Urinary bladder (tissue), 4 donors: Measurements from ENCODE around the gene RELN. TPM values are rescaled to one million over a fixed set of nuclear protein-coding genes. Genes with fewer than 3 reads are reported as not detected.

Experiments used
- DNase-seq: peaks from one replicate; pipeline ENCODE4 v3.0.0-alpha.2; 2015; ENCODE audit errors: extremely low spot score
- H3K27ac ChIP-seq: one replicate; pipeline ENCODE4 v1.5.1; 2013; ENCODE audit warnings: low read depth, mild to moderate bottlenecking, moderate library complexity
- H3K36me3 ChIP-seq: one replicate; pipeline ENCODE4 v1.6.1; 2013; ENCODE audit warnings: mild to moderate bottlenecking, moderate library complexity; ENCODE audit not compliant: insufficient read depth
- H3K4me1 ChIP-seq: one replicate; pipeline ENCODE4 v1.6.1; 2013; ENCODE audit warnings: mild to moderate bottlenecking, moderate library complexity; ENCODE audit not compliant: insufficient read depth
- H3K4me3 ChIP-seq: one replicate; pipeline ENCODE4 v1.5.1; 2013; ENCODE audit warnings: low read depth, low read length
- WGBS: extraction: QIAGEN DNeasy Blood & Tissue Kit; methylation state at CpG from one replicate; pipeline ENCODE4 v1.1.7; 2013; 5-methylcytosine and 5-hydroxymethylcytosine counted together
- polyA plus RNA-seq: library from polyadenylated mRNA; stranded (reverse); fragments of 200-250 nt; gene quantifications from one replicate; pipeline ENCODE4 v1.2.3, GENCODE V29; 2013
- total RNA-seq: library from RNA; depleted of rRNA; stranded (reverse); fragments of >200 nt; gene quantifications from one replicate; pipeline ENCODE4 v1.2.3, GENCODE V29; 2014
- donor health status: healthy with polysubstance abuse.
- donor health status: healthy.

The RELN gene
- total and polyA plus RNA-seq, 2 donors = 3.8 to 26.3 TPM

DNA sequence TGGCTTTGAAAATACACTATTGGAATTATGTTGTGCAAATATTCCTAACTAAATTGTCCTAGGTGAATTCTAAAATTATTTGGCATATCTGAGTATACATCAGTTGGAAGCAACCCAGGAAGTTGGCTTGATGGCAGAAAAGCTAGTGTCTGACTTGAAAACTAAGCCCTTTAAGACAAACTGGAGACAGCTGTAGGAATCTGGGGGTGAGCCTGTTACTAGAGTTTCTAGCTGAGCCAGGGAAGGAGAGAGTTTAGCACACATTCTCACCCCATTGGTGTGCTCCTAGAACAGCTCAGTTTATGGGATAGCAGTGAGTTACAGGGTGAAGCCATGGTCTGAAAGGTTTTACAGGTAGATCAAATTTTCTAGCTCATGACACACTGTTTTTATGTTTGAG is 333.2 kb downstream of the RELN start:
- H3K4me1 ChIP-seq = no peaks in the 10 kb centered on the region
- DNase-seq = no peak
- H3K27ac ChIP-seq = no peak overlapping the region
- no peak overlapping the region for H3K4me3 ChIP-seq
- no peaks in the 10 kb centered on the region for H3K36me3 ChIP-seq

DNA sequence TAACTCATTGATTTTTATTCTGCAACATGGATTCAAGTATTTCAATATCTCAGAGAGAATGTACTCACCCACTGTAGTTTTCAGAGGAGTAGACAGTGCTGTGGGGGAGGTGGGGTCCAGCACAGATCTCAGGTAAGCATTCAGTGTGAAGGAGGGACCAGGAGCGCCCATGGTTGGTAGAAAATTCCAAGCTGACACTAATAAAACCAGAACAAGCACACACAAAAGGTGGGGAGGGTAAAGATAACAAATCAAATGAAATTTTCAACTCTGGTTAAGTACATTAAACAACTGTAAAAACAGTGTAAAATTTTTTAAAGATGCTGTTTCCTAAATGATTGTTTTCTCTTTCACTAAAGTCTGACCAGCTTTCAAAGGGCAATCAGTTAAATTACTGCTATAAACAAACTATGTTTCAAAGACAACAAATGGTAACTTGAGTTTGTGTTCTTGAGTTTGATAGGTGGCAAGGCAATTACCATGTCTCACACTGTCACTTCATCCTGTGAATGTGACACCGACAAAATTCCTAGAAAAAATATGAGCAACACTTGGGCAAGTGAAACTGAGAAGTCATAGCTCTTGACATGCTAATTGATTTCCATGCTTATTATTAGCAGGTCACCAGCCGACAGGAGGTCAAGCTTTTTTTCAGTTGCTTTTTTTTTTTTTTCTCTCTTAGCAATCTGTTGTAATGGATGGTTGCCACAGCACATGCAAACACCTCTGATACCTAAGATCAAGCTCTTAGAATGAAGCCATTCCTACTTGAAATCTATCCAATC is 337.7 kb downstream of the RELN start:
- H3K4me3 ChIP-seq = no peak overlapping the region
- 34% methylated on average over 3 of the region's 3 CpGs for WGBS
- no peak for DNase-seq
- no peaks in the 10 kb centered on the region for H3K36me3 ChIP-seq
- H3K4me1 ChIP-seq = no peaks in the 10 kb centered on the region
- no peak overlapping the region for H3K27ac ChIP-seq

DNA sequence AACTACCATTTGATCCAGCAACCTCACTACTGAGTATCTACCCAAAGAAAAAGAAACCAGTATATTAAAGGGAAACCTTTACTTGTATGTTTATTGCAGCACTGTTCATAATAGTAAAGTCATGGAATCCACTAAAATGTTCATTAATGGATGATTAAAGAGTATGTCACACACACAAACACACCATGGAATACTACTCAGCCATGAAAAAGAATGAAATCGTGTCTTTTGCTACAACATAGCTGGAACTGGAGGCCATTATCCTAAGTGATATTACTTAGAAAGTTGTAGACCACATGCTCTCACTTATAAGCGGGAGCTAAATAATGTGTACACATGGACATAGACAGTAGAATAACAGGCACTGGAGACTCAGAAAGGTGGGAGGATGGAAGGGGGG is 340.4 kb downstream of the RELN start:
- H3K36me3 ChIP-seq = no peaks in the 10 kb centered on the region
- no peaks in the 10 kb centered on the region for H3K4me1 ChIP-seq
- DNase-seq = no peak
- 69% methylated on average over 2 of the region's 2 CpGs for WGBS
- H3K27ac ChIP-seq = no peak overlapping the region
- H3K4me3 ChIP-seq = no peak overlapping the region

DNA sequence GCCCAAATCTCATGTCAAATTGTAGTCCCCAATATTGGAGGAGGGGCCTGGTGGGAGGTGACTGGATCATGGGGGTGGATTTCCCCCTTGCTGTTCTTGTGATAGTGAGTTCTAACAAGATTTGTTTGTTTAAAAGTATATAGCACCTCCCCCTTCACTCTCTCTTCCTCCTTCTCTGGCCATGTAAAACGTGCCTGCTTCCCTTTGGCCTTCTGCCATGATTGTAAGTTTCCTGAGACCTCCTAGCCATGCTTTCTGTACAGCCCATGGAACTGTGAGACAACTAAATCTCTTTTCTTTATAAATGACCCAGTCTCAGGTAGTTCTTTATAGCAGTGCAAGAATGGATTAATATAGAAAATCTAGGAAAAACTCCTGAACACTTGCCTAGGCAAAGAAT is 341.3 kb downstream of the RELN start:
- H3K27ac ChIP-seq = no peak overlapping the region
- 18% methylated on average over 1 of the region's 1 CpG for WGBS
- no peak overlapping the region for H3K4me3 ChIP-seq
- no peaks in the 10 kb centered on the region for H3K4me1 ChIP-seq
- no peak for DNase-seq
- no peaks in the 10 kb centered on the region for H3K36me3 ChIP-seq

DNA sequence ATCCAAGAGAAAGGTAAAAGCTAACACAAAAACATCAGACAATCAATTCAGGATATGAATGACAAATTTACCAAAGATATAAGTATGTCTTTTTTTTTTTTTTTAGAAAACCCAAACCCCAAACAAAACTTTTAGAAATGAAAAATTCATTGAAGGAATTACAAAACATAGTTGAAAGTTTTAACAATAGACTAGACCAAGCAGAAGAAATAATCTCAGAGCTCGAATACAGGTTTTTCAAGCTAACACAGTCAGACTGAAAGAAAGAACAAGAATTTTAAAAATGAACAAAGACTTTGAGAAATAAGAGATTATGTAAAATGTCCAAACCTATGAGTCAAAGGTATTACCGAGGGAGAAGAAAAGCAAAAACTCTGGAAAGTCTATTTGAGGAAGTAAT is 345.1 kb downstream of the RELN start:
- Histone ChIP-seq H3K27ac (no peak overlapping the region), H3K36me3 (no peaks in the 10 kb centered on the region), H3K4me3 (no peak overlapping the region), H3K4me1 (no peaks in the 10 kb centered on the region)
- no peak for DNase-seq
- whole genome bisulfite sequencing = 75% methylated on average over 2 of the region's 2 CpGs

DNA sequence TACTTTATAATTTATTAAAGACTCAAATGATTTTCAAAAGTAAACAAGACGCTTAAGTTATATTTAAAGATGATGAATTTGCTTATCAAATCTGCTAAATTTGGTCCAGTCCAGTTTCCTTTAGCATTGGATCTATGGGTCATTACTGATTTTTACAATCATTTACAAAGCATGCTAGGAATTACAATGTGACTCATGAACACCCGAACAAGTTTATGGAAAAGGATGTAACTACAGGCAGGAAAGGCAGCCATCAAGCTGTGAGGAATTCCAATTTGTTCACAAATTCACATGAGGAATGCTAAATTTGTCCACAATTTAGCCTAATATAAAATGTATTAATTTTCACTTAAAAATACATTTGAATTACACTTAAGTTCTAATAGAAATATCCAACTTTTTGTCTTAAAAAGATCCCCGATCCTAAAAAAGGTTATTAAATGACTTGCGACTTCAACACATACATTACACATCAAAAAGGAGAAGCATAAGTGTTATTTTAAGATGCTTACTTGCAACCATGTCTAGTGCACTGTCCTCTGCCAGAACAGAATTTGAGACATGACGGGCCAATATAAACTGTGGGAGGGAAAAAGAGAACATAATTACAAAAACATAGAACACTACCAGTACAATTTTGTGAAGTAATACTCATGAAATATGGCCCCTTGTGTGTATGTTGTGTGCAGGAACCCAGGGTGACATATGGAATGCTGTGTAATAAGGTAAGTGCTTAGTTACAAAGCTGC is 349.3 kb downstream of the RELN start:
- 79% methylated on average over 5 of the region's 5 CpGs for WGBS

DNA sequence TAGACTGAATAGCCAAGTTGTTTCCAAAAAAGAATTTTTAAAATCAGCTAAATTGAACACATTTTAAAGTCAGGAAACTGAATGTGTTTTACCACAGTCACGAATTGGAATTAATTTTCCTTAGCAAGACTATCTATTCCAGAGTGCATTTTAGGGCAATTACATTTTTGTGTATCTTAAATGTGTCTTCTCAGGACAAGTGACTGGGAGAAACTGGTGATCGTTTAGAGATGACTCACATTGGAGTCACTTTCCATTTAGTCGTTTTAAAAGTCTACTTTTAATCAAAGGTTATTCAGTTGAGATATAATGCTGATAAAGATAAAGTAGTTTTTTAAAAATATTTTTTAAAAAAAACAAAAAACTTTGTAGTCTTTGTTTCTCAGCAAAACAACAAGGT is 351.7 kb downstream of the RELN start:
- H3K4me1 ChIP-seq = no peaks in the 10 kb centered on the region
- 64% methylated on average over 3 of the region's 3 CpGs for WGBS
- H3K27ac ChIP-seq = no peak overlapping the region
- H3K4me3 ChIP-seq = no peak overlapping the region
- no peaks in the 10 kb centered on the region for H3K36me3 ChIP-seq
- no peak for DNase-seq

More for the DNA sequence above, 349.3 kb downstream of the RELN start:
- Histone ChIP-seq H3K4me1 (no peaks in the 10 kb centered on the region), H3K4me3 (no peak overlapping the region), H3K36me3 (no peaks in the 10 kb centered on the region), H3K27ac (no peak overlapping the region)
- DNase-seq = no peak

DNA sequence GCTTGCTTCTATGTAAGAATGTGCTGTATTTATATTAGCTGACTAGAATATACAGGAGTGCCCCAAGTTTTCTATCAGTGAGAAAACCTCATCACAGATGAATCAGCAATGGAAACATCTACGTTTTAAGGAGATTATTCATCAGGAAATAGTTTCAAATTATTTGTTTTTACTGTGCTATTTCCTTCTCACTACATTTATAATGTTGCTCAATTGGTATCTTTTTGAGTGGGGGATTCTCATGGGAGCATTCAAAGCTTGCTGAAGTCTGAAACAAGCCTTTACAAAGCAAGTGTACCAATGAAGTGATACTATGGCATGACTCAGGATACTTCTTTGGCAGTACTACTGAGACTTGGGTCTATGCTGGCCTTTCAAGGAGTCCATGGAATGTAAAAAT is 352.4 kb downstream of the RELN start:
- no peaks in the 10 kb centered on the region for H3K36me3 ChIP-seq
- no peak for DNase-seq
- H3K4me1 ChIP-seq = no peaks in the 10 kb centered on the region
- H3K27ac ChIP-seq = no peak overlapping the region
- H3K4me3 ChIP-seq = no peak overlapping the region
- 24% methylated on average over 1 of the region's 1 CpG for WGBS

DNA sequence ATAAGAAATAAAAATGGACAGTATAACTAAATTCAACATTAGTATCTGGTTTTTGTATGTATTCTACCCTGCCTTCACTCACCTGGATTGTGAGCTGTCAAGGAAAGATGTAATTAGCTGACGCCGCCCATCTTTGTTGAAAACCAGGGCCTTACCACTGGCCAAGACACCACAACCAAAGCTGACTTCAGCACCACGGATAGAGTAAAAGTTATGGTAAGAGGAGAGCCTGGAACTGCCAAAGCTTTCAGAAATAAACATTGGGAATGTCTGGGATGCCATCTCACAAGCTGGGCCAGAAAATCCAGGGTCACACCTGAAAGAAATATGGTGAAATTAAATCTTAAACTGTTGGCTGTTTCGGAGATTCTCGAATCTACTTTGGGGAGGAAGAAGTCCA is 353.3 kb downstream of the RELN start:
- DNase-seq = no peak
- Histone ChIP-seq H3K4me1 (no peaks in the 10 kb centered on the region), H3K4me3 (no peak overlapping the region), H3K36me3 (no peaks in the 10 kb centered on the region), H3K27ac (no peak overlapping the region)
- 72% methylated on average over 5 of the region's 5 CpGs for WGBS

DNA sequence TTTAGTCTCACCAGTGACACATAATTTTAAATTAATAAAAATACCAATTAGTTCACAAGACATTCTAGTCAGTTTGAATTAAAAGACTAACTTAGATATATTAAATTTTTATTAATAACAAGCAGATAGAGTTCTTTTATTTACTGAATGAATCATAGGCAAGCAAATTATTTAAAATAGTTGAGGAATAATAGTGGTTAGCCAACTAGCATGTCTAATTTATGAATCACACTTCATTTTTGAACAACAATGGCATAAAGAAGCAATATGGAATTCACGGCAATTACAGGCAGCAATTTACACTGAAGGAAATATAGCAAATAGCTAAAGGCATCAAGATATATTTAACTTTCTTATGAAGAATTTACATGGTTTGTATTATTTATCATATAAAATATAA is 356.5 kb downstream of the RELN start:
- DNase-seq = no peak
- Histone ChIP-seq H3K4me1 (no peaks in the 10 kb centered on the region), H3K27ac (no peak overlapping the region), H3K36me3 (no peaks in the 10 kb centered on the region), H3K4me3 (no peak overlapping the region)
- WGBS = 94% methylated on average over 1 of the region's 1 CpG

DNA sequence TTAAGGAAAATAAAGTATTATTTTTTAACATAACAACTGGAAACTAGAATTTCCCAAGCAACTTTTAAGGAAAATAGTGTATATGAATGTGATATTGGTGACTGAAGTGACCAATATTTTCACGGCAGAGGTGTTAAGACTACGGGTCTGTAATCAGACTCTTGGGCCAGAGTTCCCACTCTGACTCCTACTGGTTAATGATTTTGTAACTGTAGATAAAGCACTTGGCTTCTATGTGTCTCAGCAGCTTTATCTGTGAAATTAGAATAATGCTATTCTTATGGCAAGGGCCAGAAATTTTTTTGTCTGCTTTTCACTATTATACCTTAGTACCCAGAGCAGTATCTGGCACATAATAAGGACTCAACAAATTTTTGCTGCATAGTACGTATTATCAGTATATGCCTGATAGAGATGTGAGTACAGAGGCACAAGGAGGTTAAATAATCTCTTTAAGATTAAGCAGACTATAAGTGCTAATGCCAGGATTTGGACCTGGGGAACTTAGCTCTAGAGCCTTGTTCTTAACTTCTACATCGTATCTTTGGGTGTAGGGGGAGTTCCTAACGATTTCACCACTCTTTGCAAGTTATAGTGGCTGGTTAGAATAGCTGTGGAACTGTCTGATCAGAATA is 357.3 kb downstream of the RELN start:
- H3K4me1 ChIP-seq = no peaks in the 10 kb centered on the region
- no peak overlapping the region for H3K4me3 ChIP-seq
- WGBS = 53% methylated on average over 5 of the region's 5 CpGs
- H3K36me3 ChIP-seq = no peaks in the 10 kb centered on the region
- no peak for DNase-seq
- H3K27ac ChIP-seq = no peak overlapping the region

DNA sequence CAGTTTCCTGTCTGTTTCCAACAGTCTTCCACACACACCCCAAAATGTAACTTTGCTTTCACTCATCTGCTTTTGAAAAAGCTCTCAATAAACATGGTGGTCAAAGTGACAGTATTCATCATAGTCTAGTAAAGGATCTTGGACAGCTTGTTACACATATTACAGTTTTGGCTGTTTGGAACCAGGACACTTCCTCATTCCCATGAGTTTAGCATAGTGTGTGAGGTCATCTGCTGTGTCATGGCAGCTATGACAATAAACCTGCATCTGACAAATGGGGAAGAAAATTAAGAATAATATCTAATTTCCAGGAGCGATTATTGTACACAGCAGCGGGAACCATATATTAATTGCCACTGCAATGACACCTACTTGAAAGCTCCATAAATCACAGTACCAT is 359.1 kb downstream of the RELN start:
- WGBS = 78% methylated on average over 2 of the region's 2 CpGs
- DNase-seq = no peak
- no peak overlapping the region for H3K4me3 ChIP-seq
- no peaks in the 10 kb centered on the region for H3K4me1 ChIP-seq
- H3K36me3 ChIP-seq = no peaks in the 10 kb centered on the region
- no peak overlapping the region for H3K27ac ChIP-seq

DNA sequence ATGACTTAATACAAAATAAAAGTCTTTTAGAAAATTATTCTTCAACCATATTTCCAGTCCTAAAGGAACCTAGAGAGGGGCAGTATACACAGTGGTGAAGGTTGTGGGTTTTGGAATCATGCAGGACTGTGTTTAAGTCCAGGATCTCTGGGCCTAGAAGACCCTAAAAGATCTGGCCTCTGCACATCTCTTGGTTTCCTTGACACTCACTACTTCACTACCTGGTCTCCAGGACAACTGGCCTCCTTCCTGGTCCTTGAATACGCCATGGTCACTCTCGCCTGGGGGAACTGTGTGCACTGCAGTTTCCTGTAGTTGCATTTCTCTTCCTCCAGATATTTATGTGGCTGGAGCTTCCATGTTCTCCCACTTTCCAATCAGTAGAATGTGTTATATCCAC is 360.7 kb downstream of the RELN start:
- no peak overlapping the region for H3K27ac ChIP-seq
- no peak for DNase-seq
- no peaks in the 10 kb centered on the region for H3K36me3 ChIP-seq
- 86% methylated on average over 2 of the region's 2 CpGs for WGBS
- no peaks in the 10 kb centered on the region for H3K4me1 ChIP-seq
- H3K4me3 ChIP-seq = no peak overlapping the region

DNA sequence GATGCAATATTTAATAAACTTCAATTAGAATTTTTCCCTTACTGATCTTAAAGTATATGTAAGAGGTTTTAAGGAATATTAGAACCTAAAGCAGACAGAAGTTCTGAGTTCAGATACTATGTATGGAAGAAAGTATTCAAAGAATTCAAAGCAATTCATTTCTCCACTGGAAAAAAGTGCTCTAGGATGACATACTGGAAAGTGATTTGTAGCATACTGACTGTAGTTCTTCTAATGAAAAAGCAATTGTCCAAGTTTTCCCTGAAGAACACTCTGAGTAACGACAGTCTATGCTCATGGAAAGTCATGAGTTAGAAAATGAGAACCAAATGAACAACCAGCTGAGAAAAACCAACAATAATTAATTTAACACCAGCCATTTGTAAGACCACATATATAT is 362.7 kb downstream of the RELN start:
- no peaks in the 10 kb centered on the region for H3K4me1 ChIP-seq
- WGBS = 80% methylated on average over 1 of the region's 1 CpG
- no peak for DNase-seq
- no peaks in the 10 kb centered on the region for H3K36me3 ChIP-seq
- H3K27ac ChIP-seq = no peak overlapping the region
- no peak overlapping the region for H3K4me3 ChIP-seq
